ENCODE measurements around the gene ULBP2. TPM values are rescaled to one million over a fixed set of nuclear protein-coding genes. Genes with fewer than 3 reads are reported as not detected.

The ULBP2 gene
- total and polyA plus RNA-seq, 2 of the 8 experiments (the other 6 are each of a cell fraction or from before 2014, with no cell fraction given) = 0.05 TPM; not detected in 1

GRCh38 chr6:149933461-149933860 is 8.4 kb upstream of the ULBP2 start:
- no peak overlapping the region for H3K4me2 ChIP-seq (ENCODE audit: insufficient read depth in 1 of 2, low read depth in 2 of 2, low read length in 2 of 2)
- no peak for TF ChIP-seq TBP (IDR thresholded peaks at IDR 0.05; ENCODE audit: low read depth, low read length)
- TF ChIP-seq GTF2F1 (IDR thresholded peaks at IDR 0.05; ENCODE audit: borderline replicate concordance, low read depth, low read length) = no peak
- no peak for TF ChIP-seq SAP30 (IDR thresholded peaks at IDR 0.05; ENCODE audit: insufficient read depth, insufficient replicate concordance, low read length)
- TF ChIP-seq CEBPB (IDR thresholded peaks at IDR 0.05; ENCODE audit: low read depth, low read length) = no peak
- no peak for TF ChIP-seq SP1 (IDR thresholded peaks at IDR 0.05; ENCODE audit: low read depth, low read length)
- TF ChIP-seq RNF2 (IDR thresholded peaks at IDR 0.05; ENCODE audit: borderline replicate concordance, low read depth, low read length, missing control alignments, poor library complexity, severe bottlenecking) = no peak
- TF ChIP-seq ATF2 (IDR thresholded peaks at IDR 0.05; ENCODE audit: low read length) = no peak
- no peak for TF ChIP-seq NANOG (IDR thresholded peaks at IDR 0.05; ENCODE audit: insufficient read depth, low read depth, low read length, poor library complexity, severe bottlenecking)

More at GRCh38 chr6:149933461-149933860, 8.4 kb upstream of the ULBP2 start:
- CTCF ChIA-PET (ENCODE audit: partially characterized antibody) = interaction anchor here (1.1 kb wide), 1 partner anchor 28 kb away, joined by 3 read pairs; no protein-coding TSS in a partner anchor
- H3K4me3 ChIP-seq (ENCODE audit: extremely low read depth in 1 of 4, insufficient read depth in 2 of 4, low read depth in 3 of 4, low read length in 4 of 4) = no peak overlapping the region
- no peak overlapping the region for H4K5ac ChIP-seq (ENCODE audit: insufficient read length, low read depth, low read length)
- H4K20me1 ChIP-seq (replicated peaks in 1 of 2; ENCODE audit: control insufficient read depth in 1 of 2, insufficient read depth in 2 of 2, low read length in 2 of 2) = peaks cover 0 to 3% of the 10 kb centered on the region in 2 experiments
- H4K8ac ChIP-seq (ENCODE audit: extremely low read depth, insufficient read depth, low read length) = no peak overlapping the region
- H3K56ac ChIP-seq (replicated peaks; ENCODE audit: insufficient read length, low read depth, low read length) = no peak overlapping the region
- H3K14ac ChIP-seq (ENCODE audit: insufficient read length) = no peak overlapping the region
- H3K36me3 ChIP-seq (ENCODE audit: control insufficient read depth in 2 of 4, insufficient read depth in 4 of 4, low read length in 3 of 4) = no peaks in the 10 kb centered on the region
- H3K4ac ChIP-seq (replicated peaks; ENCODE audit: insufficient read length, low read depth, low read length) = no peak overlapping the region
- no peak overlapping the region for H3K27ac ChIP-seq (ENCODE audit: low read depth, low read length)
- H2BK12ac ChIP-seq (ENCODE audit: low read depth, low read length) = no peak overlapping the region
- H2BK5ac ChIP-seq (ENCODE audit: low read depth, low read length) = no peak overlapping the region
- H3K79me2 ChIP-seq (ENCODE audit: control insufficient read depth in 1 of 2, insufficient read depth in 2 of 2, low read length in 2 of 2) = no peaks in the 10 kb centered on the region
- H3K23me2 ChIP-seq (ENCODE audit: low read depth, low read length) = peaks cover 4% of the 10 kb centered on the region; the same call in 1 of the 2 replicates
- peaks cover 27 to 44% (median 40%) of the 10 kb centered on the region in 4 experiments for H3K27me3 ChIP-seq (replicated peaks in 1 of 4; ENCODE audit: control insufficient read depth in 3 of 4, extremely low read depth in 1 of 4, insufficient read depth in 3 of 4, low read length in 3 of 4)
- no peak overlapping the region for H3K9ac ChIP-seq (replicated peaks in 1 of 4; ENCODE audit: extremely low read depth in 1 of 4, low read depth in 3 of 4, low read length in 3 of 4)
- H2BK15ac ChIP-seq (ENCODE audit: low read length) = no peak overlapping the region
- H2BK120ac ChIP-seq (replicated peaks; ENCODE audit: low read depth, low read length) = no peak overlapping the region
- no peak for DNase-seq (ENCODE audit: low read depth in 1 of 2, low spot score in 2 of 2)
- H3K4me1 ChIP-seq (replicated peaks in 1 of 4; ENCODE audit: control insufficient read depth in 3 of 4, insufficient read depth in 4 of 4, low read length in 3 of 4) = peaks cover 0 to 2% (median under 1%) of the 10 kb centered on the region in 4 experiments; a peak in 2 of 7 replicates
- no peak overlapping the region for H3K23ac ChIP-seq (ENCODE audit: insufficient read length)
- no peak overlapping the region for H2AK5ac ChIP-seq (ENCODE audit: low read depth, low read length)
- H4K91ac ChIP-seq (replicated peaks; ENCODE audit: insufficient read length, low read length) = no peak overlapping the region
- H3K79me1 ChIP-seq (ENCODE audit: low read depth, low read length) = no peaks in the 10 kb centered on the region
- 47% methylated on average over 3 of the region's 3 CpGs; no CpG with 5 or more reads in 1 of the 2 experiments for WGBS, 2 experiments (ENCODE audit: extremely low coverage in 1 of 2, insufficient coverage in 1 of 2, insufficient read length in 1 of 2, insufficient replicate concordance in 2 of 2, low coverage in 1 of 2, low lambda C conversion rate in 2 of 2, missing lambda C conversion rate in 1 of 2)
- no peak overlapping the region for H2BK20ac ChIP-seq (ENCODE audit: low read length)
- no peak overlapping the region for H2AFZ ChIP-seq (ENCODE audit: low read length)
- H3K18ac ChIP-seq (ENCODE audit: extremely low read depth, low read length) = no peak overlapping the region
- H3K9me3 ChIP-seq (ENCODE audit: insufficient read depth in 2 of 2, low read depth in 1 of 2, low read length in 1 of 2) = no peaks in the 10 kb centered on the region
- POLR2A ChIA-PET (ENCODE audit: partially characterized antibody) = no interaction called here
- no peak for FAIRE-seq

Measured in H1 (cell line).